ENCODE results near the gene PDGFRB. TPM values are rescaled to one million over a fixed set of nuclear protein-coding genes. Genes with fewer than 3 reads are reported as not detected.

Gene PDGFRB
- polyA plus RNA-seq, 1 donor from 2014 or later = 0.45 TPM

GRCh38 chr5:150140830-150141229 lies 14.8 kb downstream of the PDGFRB start:
- Mint-ChIP-seq H3K9me3 (no peaks in the 10 kb centered on the region), H3K27me3 (peaks cover 2% of the 10 kb centered on the region), H3K4me3 (no peak overlapping the region), H3K27ac (no peak overlapping the region), H3K36me3 (peaks cover 5% of the 10 kb centered on the region), H3K4me1 (peaks cover 1 to 6% (median 2%) of the 10 kb centered on the region in 3 donors)

- peaks cover 4% of the 10 kb centered on the region for H3K27me3 Mint-ChIP-seq
- H3K9me3 Mint-ChIP-seq = no peaks in the 10 kb centered on the region
- peaks cover 0 to 6% (median 0%) of the 10 kb centered on the region in 3 donors for H3K4me1 Mint-ChIP-seq
- no peak overlapping the region for H3K4me3 Mint-ChIP-seq
- no peak overlapping the region for H3K27ac Mint-ChIP-seq
- H3K36me3 Mint-ChIP-seq = peaks cover 2% of the 10 kb centered on the region
These were observed 16.3 kb downstream of the PDGFRB start for GRCh38 chr5:150139334-150139733.

- peaks cover 4% of the 10 kb centered on the region for H3K27me3 Mint-ChIP-seq
- no peak overlapping the region for H3K27ac Mint-ChIP-seq
- peaks cover 2% of the 10 kb centered on the region for H3K36me3 Mint-ChIP-seq
- H3K4me1 Mint-ChIP-seq = peaks cover 0 to 6% (median 0%) of the 10 kb centered on the region in 3 donors
- no peak overlapping the region for H3K4me3 Mint-ChIP-seq
- H3K9me3 Mint-ChIP-seq = no peaks in the 10 kb centered on the region
These were observed 16.9 kb downstream of the PDGFRB start for GRCh38 chr5:150138551-150139265.

- Mint-ChIP-seq H3K9me3 (no peaks in the 10 kb centered on the region), H3K27ac (no peak overlapping the region), H3K4me3 (no peak overlapping the region), H3K36me3 (peaks cover 2% of the 10 kb centered on the region), H3K27me3 (peaks cover 4% of the 10 kb centered on the region), H3K4me1 (peaks cover 0 to 6% (median 0%) of the 10 kb centered on the region in 3 donors)
These were observed 17.6 kb downstream of the PDGFRB start for GRCh38 chr5:150137997-150138396.

- Mint-ChIP-seq H3K4me1 (peaks cover 0 to 6% (median 0%) of the 10 kb centered on the region in 3 donors), H3K36me3 (peaks cover 2% of the 10 kb centered on the region), H3K27ac (no peak overlapping the region), H3K4me3 (no peak overlapping the region), H3K9me3 (no peaks in the 10 kb centered on the region), H3K27me3 (peaks cover 4% of the 10 kb centered on the region)
These were observed 18.3 kb downstream of the PDGFRB start for GRCh38 chr5:150137168-150137957.

GRCh38 chr5:150136305-150137167 lies 19.1 kb downstream of the PDGFRB start:
- peaks cover 2% of the 10 kb centered on the region for H3K36me3 Mint-ChIP-seq
- no peaks in the 10 kb centered on the region for H3K9me3 Mint-ChIP-seq
- peaks cover 4% of the 10 kb centered on the region for H3K27me3 Mint-ChIP-seq
- H3K4me3 Mint-ChIP-seq = no peak overlapping the region
- peaks cover 0 to 6% (median 0%) of the 10 kb centered on the region in 3 donors for H3K4me1 Mint-ChIP-seq
- no peak overlapping the region for H3K27ac Mint-ChIP-seq

GRCh38 chr5:150135557-150136304 lies 19.9 kb downstream of the PDGFRB start:
- H3K27ac Mint-ChIP-seq = no peak overlapping the region
- peaks cover 2% of the 10 kb centered on the region for H3K36me3 Mint-ChIP-seq
- no peaks in the 10 kb centered on the region for H3K4me1 Mint-ChIP-seq
- H3K9me3 Mint-ChIP-seq = no peaks in the 10 kb centered on the region
- peaks cover 4% of the 10 kb centered on the region for H3K27me3 Mint-ChIP-seq
- no peak overlapping the region for H3K4me3 Mint-ChIP-seq

GRCh38 chr5:150134198-150134588 lies 21.5 kb downstream of the PDGFRB start:
- Mint-ChIP-seq H3K27ac (no peak overlapping the region), H3K9me3 (no peaks in the 10 kb centered on the region), H3K36me3 (peaks cover 2% of the 10 kb centered on the region), H3K27me3 (peaks cover 6% of the 10 kb centered on the region), H3K4me3 (no peak overlapping the region), H3K4me1 (peaks cover 0 to 2% (median 0%) of the 10 kb centered on the region in 3 donors)

- Mint-ChIP-seq H3K9me3 (no peaks in the 10 kb centered on the region), H3K27ac (no peak overlapping the region), H3K4me3 (no peak overlapping the region), H3K4me1 (peaks cover 0 to 2% (median 0%) of the 10 kb centered on the region in 3 donors), H3K27me3 (peaks cover 6% of the 10 kb centered on the region), H3K36me3 (peaks cover 2% of the 10 kb centered on the region)
These were observed 22.0 kb downstream of the PDGFRB start for GRCh38 chr5:150133581-150134197.

- H3K4me3 Mint-ChIP-seq = no peak overlapping the region
- peaks cover under 1% of the 10 kb centered on the region for H3K36me3 Mint-ChIP-seq
- H3K27ac Mint-ChIP-seq = no peak overlapping the region
- H3K4me1 Mint-ChIP-seq = peaks cover 0 to 2% (median 2%) of the 10 kb centered on the region in 3 donors
- peaks cover 6% of the 10 kb centered on the region for H3K27me3 Mint-ChIP-seq
- H3K9me3 Mint-ChIP-seq = no peaks in the 10 kb centered on the region
These were observed 22.9 kb downstream of the PDGFRB start for GRCh38 chr5:150132740-150133139.

- Mint-ChIP-seq H3K36me3 (no peaks in the 10 kb centered on the region), H3K27me3 (peaks cover 6% of the 10 kb centered on the region), H3K4me1 (peaks cover 0 to 2% (median 2%) of the 10 kb centered on the region in 3 donors), H3K27ac (no peak overlapping the region), H3K4me3 (no peak overlapping the region), H3K9me3 (no peaks in the 10 kb centered on the region)
These were observed 23.5 kb downstream of the PDGFRB start for GRCh38 chr5:150131978-150132694.

GRCh38 chr5:150131461-150131860 lies 24.2 kb downstream of the PDGFRB start:
- Mint-ChIP-seq H3K9me3 (no peaks in the 10 kb centered on the region), H3K4me1 (peaks cover 0 to 2% (median 2%) of the 10 kb centered on the region in 3 donors), H3K27me3 (peaks cover 6% of the 10 kb centered on the region), H3K4me3 (no peak overlapping the region), H3K36me3 (no peaks in the 10 kb centered on the region), H3K27ac (no peak overlapping the region)

GRCh38 chr5:150130493-150130922 lies 25.1 kb downstream of the PDGFRB start:
- H3K4me3 Mint-ChIP-seq = no peak overlapping the region
- H3K27me3 Mint-ChIP-seq = peaks cover 4% of the 10 kb centered on the region
- H3K9me3 Mint-ChIP-seq = no peaks in the 10 kb centered on the region
- peaks cover 0 to 2% (median 2%) of the 10 kb centered on the region in 3 donors for H3K4me1 Mint-ChIP-seq
- H3K36me3 Mint-ChIP-seq = no peaks in the 10 kb centered on the region
- H3K27ac Mint-ChIP-seq = no peak overlapping the region
